HG03135 (cell line): Measurements from ENCODE around the gene SORCS2.
"Not testable (repeated sequence)": the region's sequence is repeated elsewhere in the genome, so short reads cannot be mapped to it uniquely, and the experiment has no call there.

Experiments
- ATAC-seq: cut with Tn5 transposase; IDR thresholded peaks from one replicate; pipeline ENCODE4 v1.9.1; 2021; ENCODE audit warnings: mild to moderate bottlenecking, moderate library complexity; ENCODE audit not compliant: unreplicated experiment

SORCS2 gene

DNA sequence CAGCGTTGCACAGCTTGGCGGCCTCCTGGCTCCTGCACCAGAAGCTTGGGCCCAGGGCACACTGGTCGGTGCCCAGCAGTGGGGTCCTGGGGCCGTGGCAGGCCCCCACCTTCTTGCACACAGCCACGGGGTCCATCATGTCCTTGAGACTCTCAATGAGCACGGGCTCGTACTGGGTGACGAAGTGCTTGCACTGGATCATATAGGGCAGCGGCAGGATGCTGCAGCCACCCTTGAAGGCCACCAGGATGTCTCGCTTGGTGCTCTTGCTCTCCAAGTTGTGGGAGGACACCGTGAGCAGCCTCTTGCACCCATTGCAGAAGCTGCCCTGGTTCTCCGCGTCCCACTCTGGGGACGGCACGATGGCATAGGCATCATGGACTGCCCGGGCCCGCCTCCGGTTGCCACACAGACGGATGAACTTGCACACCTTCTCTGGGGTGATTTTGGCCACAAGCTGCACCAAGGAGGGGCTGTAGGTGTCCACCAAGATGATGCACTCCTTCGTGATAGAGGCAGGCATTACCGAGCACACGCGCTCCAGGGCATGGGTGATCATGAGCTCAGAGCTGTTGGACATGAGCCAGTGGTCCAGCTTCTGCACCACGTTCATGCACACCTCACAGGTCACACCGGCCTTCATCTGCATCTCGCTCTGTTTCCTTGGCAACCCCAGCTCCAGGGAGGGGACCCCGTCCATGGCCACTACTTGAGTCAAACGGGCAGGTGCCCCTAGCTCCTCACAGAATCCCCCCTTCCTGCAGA, 241.2 kb downstream of the SORCS2 start:
- ATAC-seq = no peak

GRCh38 chr4:7434141-7434765, 241.9 kb downstream of the SORCS2 start:
- ATAC-seq = no peak

DNA sequence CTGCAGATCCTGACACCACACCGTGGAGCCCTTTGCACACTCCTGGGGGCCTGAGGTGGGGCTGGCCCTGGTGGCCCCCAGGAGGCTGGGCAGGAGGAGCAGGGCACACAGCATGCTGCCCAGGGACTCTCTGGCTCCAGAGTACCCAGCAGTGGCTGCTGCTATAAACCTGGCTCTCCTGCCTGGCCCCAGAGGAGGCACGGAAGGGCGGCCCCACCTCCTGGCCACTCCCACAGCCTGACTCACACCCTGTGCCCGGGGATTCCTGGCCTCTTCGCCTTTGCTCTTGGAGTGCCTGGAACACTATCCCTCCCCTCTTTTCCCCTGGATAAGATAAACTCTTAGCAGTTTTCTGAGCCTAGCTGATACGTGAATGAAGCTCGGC, 242.4 kb downstream of the SORCS2 start, which contains the start of gene PSAPL1:
Gene PSAPL1, minus strand, starts transcription at position 165 of the 385 bp plus-strand sequence. Its CDS starts 51 bp downstream, at position 114.
- ATAC-seq = no peak

DNA sequence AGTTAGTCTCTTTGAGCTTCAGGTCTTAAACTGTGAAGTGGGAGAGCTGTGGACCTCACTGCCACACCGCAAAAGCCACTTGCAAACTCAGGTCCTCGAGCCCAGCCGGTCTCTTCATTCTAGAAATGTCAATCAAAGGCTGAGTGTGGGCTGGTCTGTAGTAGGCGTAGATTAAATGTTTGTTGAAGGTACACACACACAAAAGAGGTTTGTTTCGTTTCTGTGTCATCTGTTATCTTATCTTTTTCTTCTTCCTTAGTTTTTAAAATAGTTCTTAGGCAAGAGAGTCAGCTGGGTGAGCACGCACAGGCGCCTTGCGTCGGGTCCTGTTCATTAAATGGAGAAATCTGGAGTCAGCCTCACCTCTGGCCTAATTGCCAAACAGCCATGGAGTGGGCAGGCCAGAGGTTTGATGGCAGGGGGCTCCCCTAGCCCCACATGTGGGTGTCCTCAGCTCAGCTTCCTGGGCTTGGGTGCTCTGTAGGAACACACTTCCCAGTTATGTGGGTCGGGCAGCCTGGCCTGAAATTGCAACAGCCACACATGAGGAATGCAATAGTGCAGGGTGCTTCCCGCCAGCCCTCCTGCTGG, 243.2 kb downstream of the SORCS2 start:
- ATAC-seq = no peak

DNA sequence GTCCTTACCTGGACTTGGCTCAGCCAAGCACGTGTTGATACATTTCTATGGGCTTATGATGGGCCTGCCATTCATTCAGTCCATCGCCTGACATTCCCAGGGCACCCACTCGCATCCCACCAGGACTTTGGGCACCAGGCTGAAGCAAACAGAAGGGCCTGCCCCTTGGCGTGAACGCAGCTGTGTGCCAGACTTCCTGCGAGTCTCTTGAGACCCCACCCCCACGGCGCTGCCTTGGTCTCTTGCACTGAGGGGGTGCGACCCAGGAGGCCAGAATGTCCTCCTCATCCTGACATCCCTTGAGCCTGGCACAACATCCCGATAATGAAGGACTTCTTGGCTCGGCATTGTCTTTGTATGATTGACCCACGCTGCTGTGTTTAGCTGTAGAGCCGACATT, 243.9 kb downstream of the SORCS2 start:
- ATAC-seq = no peak

DNA sequence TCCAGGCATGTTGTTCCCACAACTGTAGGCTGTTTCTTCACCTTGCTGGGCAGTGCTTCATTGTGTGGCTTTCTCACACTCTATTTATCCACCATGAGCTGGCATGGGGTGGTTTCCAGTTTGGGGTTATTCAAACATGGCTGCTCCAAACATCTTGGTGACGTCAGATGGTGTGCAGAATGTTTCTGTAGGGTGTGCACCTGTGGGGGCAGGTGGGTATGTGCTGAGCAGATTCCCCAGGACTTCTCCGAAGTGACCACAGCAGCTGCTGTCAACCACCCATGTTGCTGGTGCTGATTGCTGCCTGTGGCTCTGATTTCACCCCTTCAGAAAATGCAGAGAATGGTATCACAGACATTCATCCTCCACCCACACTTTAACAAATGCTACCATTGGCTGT, 247.4 kb downstream of the SORCS2 start:
- no peak for ATAC-seq

GRCh38 chr4:7441201-7441600, 248.9 kb downstream of the SORCS2 start:
- ATAC-seq = no peak

GRCh38 chr4:7442574-7443162, 250.3 kb downstream of the SORCS2 start:
- no peak for ATAC-seq

DNA sequence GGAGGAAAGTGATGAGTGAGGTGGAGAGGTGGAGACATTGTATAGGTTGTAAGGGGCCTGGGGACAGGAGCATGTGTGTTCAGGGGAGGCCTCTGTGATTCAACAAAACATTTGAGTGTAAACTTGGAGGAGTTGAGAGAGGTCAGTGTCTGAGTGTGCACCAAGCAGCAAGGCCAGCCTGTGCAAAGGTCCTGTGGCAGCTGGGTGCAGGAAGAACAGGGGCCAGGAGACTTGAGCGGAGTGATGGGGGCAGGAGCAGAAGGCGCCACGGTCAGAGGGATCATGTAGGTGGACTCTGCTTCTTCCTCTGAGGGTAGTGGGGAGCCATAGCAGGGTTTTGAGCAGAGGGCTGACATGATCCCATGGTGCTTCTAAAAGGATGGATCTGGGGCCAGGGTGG, 252.0 kb downstream of the SORCS2 start:
- no peak for ATAC-seq

GRCh38 chr4:7444731-7445130, 252.4 kb downstream of the SORCS2 start:
- no peak for ATAC-seq

GRCh38 chr4:7447236-7447635, 254.9 kb downstream of the SORCS2 start:
- no peak for ATAC-seq

DNA sequence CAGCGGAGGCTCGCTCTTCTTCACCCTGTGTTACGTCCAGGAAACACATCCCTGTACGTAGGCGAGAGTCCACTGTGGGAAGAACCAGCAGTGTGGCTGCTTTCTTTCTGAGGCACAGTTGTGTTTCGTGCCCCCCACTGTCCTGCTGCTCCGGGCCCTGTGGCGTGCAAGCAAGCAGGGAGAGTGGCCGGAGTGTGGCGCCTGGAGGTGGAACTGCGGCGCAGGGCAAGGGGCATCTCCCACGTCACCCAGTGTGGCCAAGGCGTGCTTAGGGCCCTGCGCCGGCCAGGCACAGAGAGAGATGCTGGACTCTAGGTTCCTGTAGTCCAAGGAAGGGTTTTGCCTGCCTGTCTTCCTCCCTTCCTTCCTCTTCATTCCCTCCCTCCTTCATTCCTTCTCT, 255.7 kb downstream of the SORCS2 start:
- no peak for ATAC-seq

DNA sequence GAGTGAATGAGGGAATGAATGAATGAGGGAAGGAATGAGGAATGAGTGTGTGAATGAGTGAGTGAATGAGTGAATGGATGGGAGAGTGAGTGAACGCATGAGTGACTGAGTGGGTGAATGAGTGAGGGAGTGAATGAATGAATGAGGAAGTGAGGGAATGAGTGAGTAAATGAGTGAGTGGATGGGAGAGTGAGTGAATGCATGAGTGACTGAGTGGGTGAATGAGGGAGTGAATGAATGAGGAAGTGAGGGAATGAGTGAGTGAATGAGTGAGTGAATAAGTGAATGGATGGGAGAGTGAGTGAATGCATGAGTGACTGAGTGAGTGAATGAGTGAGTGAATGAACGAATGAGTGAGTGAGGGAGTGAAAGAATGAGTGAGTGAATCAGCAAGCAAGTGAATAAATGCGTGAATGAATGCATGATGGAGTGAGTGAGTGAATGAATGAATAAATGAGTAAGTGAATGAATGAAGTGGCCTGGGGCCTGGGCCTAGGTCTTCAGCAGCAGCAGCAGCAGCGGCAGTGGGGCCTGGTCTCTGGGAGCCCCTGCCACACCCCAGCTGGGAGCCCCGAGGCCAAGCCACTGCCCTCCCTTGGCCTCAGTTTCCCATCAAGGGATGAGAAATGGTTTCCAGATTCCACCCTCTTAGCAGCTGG, 258.6 kb downstream of the SORCS2 start:
- no peak for ATAC-seq

GRCh38 chr4:7451434-7451789, 259.1 kb downstream of the SORCS2 start:
- ATAC-seq = no peak

DNA sequence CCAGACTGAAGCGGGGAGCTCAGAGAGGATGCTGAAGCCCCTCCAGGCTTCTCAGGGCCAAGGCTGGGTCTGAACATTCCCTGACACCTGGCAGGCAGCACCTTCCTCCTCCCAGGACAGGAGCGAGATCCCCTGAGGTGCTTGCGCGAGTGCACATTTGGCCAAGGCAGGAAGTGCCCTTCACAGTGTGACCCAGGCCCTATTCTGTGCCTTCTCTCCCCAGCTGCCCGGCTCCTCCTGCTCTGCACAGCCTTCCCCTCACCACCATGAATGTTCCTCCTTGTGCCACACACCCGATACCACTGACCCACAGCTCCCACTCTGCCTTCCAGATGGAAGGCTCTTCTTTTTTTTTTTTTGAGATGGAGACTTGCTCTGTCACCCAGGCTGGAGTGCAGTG, 259.5 kb downstream of the SORCS2 start:
- ATAC-seq = no peak

- ATAC-seq = not testable (repeated sequence)
Observed at GRCh38 chr4:7452802-7453201, 260.5 kb downstream of the SORCS2 start.

DNA sequence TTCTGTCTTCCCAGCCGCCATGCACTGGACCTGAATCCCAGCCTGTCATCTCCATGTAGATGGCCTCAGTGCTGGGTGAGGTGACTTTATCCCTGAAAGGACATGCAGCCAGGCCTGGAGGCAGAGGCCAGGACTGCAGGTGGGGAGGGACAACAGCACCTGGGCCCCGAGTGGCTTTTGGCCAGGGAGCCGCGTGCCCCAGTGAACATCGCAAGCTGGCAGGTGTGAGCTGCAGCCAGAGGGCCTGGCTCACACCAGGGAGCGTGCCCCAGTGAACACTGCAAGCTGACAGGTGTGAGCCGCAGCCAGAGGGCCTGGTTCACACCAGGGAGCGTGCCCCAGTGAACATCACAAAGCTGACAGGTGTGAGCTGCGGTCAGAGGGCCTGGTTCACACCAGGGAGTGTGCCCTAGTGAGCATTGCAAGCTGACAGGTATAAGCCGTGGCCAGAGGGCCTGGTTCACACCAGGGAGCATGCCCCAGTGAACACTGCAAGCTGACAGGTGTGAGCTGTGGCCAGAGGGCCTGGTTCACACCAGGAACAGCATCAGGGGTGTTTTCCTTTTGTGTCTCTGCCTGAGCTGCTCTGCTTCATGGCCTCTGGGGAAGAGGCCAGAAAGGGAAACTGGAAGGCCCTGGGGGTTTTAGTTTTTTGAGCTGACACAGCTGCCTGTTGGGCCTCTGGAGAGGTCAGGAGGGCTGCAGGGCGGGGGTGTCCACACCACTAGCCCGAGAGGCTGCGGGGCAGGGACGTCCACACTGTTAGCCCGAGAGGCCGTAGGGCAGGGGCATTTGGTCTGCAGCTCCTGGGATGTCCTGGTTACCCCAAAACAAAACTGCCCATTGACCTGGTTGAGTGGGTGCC, 265.1 kb downstream of the SORCS2 start:
- ATAC-seq = no peak

DNA sequence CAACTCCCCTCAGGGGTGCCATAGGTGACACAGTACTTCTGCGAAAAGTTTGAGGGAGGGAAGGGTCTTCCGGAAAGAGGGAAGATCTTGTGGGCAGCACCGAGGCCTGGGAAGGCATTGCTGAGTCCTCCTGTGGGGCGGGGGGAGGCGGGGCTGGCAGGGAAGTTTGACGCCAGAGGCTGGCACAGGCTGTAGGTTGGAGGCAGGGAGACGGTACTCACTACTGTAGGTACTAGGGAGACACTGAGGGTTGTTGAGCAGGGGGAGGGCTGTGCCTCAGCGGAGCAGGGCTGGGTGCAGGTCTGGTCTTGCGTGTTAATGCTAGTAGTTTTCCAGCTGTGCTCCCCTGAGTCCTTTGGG, 265.7 kb downstream of the SORCS2 start:
- ATAC-seq = no peak

DNA sequence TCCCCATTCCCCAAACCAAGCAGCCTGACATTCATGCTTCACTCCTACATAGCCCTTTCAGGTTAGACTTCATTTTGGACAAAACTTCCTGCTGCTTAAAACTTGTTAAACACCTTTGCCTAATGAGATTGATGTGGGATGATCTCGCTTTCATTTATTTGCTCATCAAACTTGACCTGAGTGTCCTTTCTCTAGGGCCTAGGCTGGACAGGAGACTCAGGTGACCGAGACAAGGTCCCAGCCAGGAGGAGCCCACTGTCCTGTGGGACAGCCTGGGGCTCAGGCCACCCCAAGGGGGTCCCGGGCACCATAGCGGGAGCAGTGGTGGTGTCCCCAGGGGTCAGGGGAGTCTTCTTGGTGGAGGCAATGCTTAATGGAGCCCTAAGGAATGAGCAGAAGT, 266.1 kb downstream of the SORCS2 start:
- ATAC-seq = no peak

GRCh38 chr4:7459471-7459870, 267.1 kb downstream of the SORCS2 start:
- ATAC-seq = no peak

- no peak for ATAC-seq
Observed at GRCh38 chr4:7460566-7460965, 268.2 kb downstream of the SORCS2 start.
